GM12878 (cell line): Measurements from ENCODE around the gene ELOVL5. TPM values are rescaled to one million over a fixed set of nuclear protein-coding genes. Genes with fewer than 3 reads are reported as not detected.

Experiments used
- ATAC-seq: fragments of 200-7000 bp; cut with Tn5 transposase; 3 replicates; pipeline ENCODE4 v1.9.1; 2020; ENCODE audit warnings: mild to moderate bottlenecking, moderate library complexity
- BruUV-seq: library from RNA; stranded (reverse); fragments of 400-500 nt; replicated peaks from 2 replicates; lab custom pipeline; 2021; lab: Mats Ljungman, UMichigan
- CTCF ChIA-PET: fragments of 300-600 bp; sonication (Branson Sonifier 250); formaldehyde crosslinking; extraction: SDS; loops from one replicate; lab custom pipeline; 2021; ENCODE audit warnings: inconsistent platforms; lab: Yijun Ruan, JAX
- POLR2A ChIA-PET: fragments of 350-600 bp; formaldehyde crosslinking; extraction: SDS; loops from one replicate; lab custom pipeline; 2021; ENCODE audit warnings: inconsistent platforms; lab: Charles Lee
- RAD21 ChIA-PET: fragments of 300-600 bp; sonication (Branson Sonifier 250); formaldehyde crosslinking; loops from one replicate; lab custom pipeline; 2023; ENCODE audit warnings: antibody characterized with exemption; ENCODE audit not compliant: unreplicated experiment; lab: Charles Lee
- SMC1A ChIA-PET: fragments of 300-600 bp; sonication (Branson Sonifier 250); formaldehyde crosslinking; loops from one replicate; lab custom pipeline; 2023; ENCODE audit not compliant: unreplicated experiment, uncharacterized antibody; lab: Charles Lee
- DNase-seq: peaks from one replicate; pipeline ENCODE4 v3.0.0-alpha.2; 2011; ENCODE audit warnings: low read depth, low spot score
- FAIRE-seq: peaks from 3 replicates; lab custom pipeline; 2011; peaks lifted over from hg19 to GRCh38; lab: Jason Lieb, UNC
- H2AFZ ChIP-seq: 2 replicates; pipeline ENCODE4 v1.6.0; 2011; ENCODE audit warnings: low read depth, low read length, control low read depth; ENCODE audit not compliant: control insufficient read depth
- H3K27ac ChIP-seq: 2 replicates; pipeline ENCODE4 v1.5.1; 2011; ENCODE audit warnings: control low read depth; ENCODE audit not compliant: control insufficient read depth, insufficient read depth
- H3K27me3 ChIP-seq, 2 experiments: replicated peaks in 1 of 2; 2 replicates each; pipeline versions ENCODE4 v1.6.0 to v1.6.1; 2011; ENCODE audit warnings: low read length in 1 of 2; ENCODE audit not compliant: control insufficient read depth in 2 of 2, insufficient read depth in 2 of 2
- H3K36me3 ChIP-seq, 2 experiments: 2 replicates each; pipeline ENCODE4 v1.5.1; 2011; ENCODE audit warnings: low read length in 1 of 2; ENCODE audit not compliant: control insufficient read depth in 2 of 2, insufficient read depth in 2 of 2
- H3K4me1 ChIP-seq: 2 replicates; pipeline ENCODE4 v1.6.1; 2011; ENCODE audit warnings: mild to moderate bottlenecking, low read length, moderate library complexity, mixed read lengths; ENCODE audit not compliant: control insufficient read depth, insufficient read depth
- H3K4me2 ChIP-seq: 2 replicates; pipeline ENCODE4 v1.6.0; 2011; ENCODE audit warnings: control low read depth; ENCODE audit not compliant: control insufficient read depth, insufficient read depth
- H3K4me3 ChIP-seq: fragments of 200-600 bp; sonication (generic); 2 replicates; pipeline ENCODE4 v1.5.1; 2016
- H3K79me2 ChIP-seq: 2 replicates; pipeline ENCODE4 v1.6.0; 2011; ENCODE audit warnings: low read length; ENCODE audit not compliant: control insufficient read depth, insufficient read depth
- H3K9ac ChIP-seq: 2 replicates; pipeline ENCODE4 v1.8.0; 2011; ENCODE audit warnings: low read length, control low read depth, mixed read lengths; ENCODE audit not compliant: control insufficient read depth, insufficient read depth
- H3K9me3 ChIP-seq: replicated peaks from 3 replicates; pipeline ENCODE4 v1.5.1; 2011; ENCODE audit warnings: mild to moderate bottlenecking, low read length; ENCODE audit not compliant: control insufficient read depth, insufficient read depth
- H4K20me1 ChIP-seq: 2 replicates; pipeline ENCODE4 v1.6.0; 2011; ENCODE audit not compliant: control insufficient read depth, insufficient read depth
- BRCA1 ChIP-seq: IDR thresholded peaks from 2 replicates; pipeline ENCODE4 v1.6.1; 2011; ENCODE audit warnings: low read depth, low read length, improper control_type of control experiment
- CREM ChIP-seq: IDR thresholded peaks from 2 replicates; pipeline ENCODE4 v1.6.1; 2014; ENCODE audit warnings: antibody characterized with exemption, low read depth
- FOS ChIP-seq: IDR thresholded peaks from 3 replicates; pipeline ENCODE4 v1.6.1; 2011; ENCODE audit warnings: borderline replicate concordance; ENCODE audit not compliant: insufficient read length; ENCODE audit errors: extremely low read depth
- IKZF2 ChIP-seq, 2 experiments: fragments of 450-650 bp; IDR thresholded peaks; 2 replicates each; pipeline ENCODE4 v1.6.1; 2017; ENCODE audit warnings: mild to moderate bottlenecking in 2 of 2, moderate library complexity in 2 of 2
- IRF4 ChIP-seq: IDR thresholded peaks from 2 replicates; pipeline ENCODE4 v1.6.1; 2011; ENCODE audit warnings: low read depth, low read length
- MEF2B ChIP-seq: fragments of 450-650 bp; IDR thresholded peaks from 2 replicates; pipeline ENCODE4 v1.6.1; 2018; ENCODE audit warnings: mild to moderate bottlenecking, moderate library complexity; ENCODE audit not compliant: partially characterized antibody, poor library complexity, severe bottlenecking
- MYC ChIP-seq: IDR thresholded peaks from 2 replicates; pipeline ENCODE4 v1.6.1; 2011; ENCODE audit warnings: mild to moderate bottlenecking, low read length, moderate library complexity, inconsistent platforms; ENCODE audit not compliant: insufficient read depth, insufficient replicate concordance, insufficient read length, severe bottlenecking
- RB1 ChIP-seq: fragments of 450-650 bp; formaldehyde crosslinking; IDR thresholded peaks from 2 replicates; pipeline ENCODE4 v1.6.1; 2017; ENCODE audit warnings: mild to moderate bottlenecking, borderline replicate concordance
- RFX5 ChIP-seq: IDR thresholded peaks from 2 replicates; pipeline ENCODE4 v1.6.1; 2011; ENCODE audit warnings: low read depth, low read length, improper control_type of control experiment
- WGBS: methylation state at CpG from one replicate; pipeline ENCODE4 v1.1.6; 2016; ENCODE audit warnings: low lambda C conversion rate; ENCODE audit not compliant: insufficient replicate concordance, insufficient coverage; ENCODE audit errors: missing lambda C conversion rate; 5-methylcytosine and 5-hydroxymethylcytosine counted together
- in situ Hi-C: fragments of 300-500 bp; cut with MboI; formaldehyde crosslinking; loops from 9 replicates; pipeline ENCODE4 v1.14.3; 2018; ENCODE audit warnings: mixed read lengths
- intact Hi-C: fragments of 100-400 bp; cut with micrococcal nuclease; formaldehyde crosslinking; loops from one replicate; pipeline ENCODE4 v1.14.2; 2022; ENCODE audit not compliant: unreplicated experiment
- polyA plus RNA-seq, 11 experiments: library from polyadenylated mRNA; depleted of rRNA in 4 of 11; unstranded in 6 of 11; stranded (reverse) in 5 of 11; fragments of >200 nt; fragmentation: Nextera tagmentation in 4 of 11; fragmentation: Illumina TruSeq in 1 of 11; extraction: Ambion mirVana in 4 of 11; extraction: Trizol in 1 of 11; gene quantifications; 1 replicate in 1 of 11; 2 replicates in 10 of 11; pipeline versions ENCODE4 v1.2.1 to v1.2.3, GENCODE V29; 2011 to 2016; ENCODE audit warnings: inconsistent platforms in 2 of 11, missing spikeins in 2 of 11, low read depth in 1 of 11
- total RNA-seq, 4 experiments: library from RNA; depleted of rRNA in 3 of 4; stranded (reverse); fragments of >200 nt in 3 of 4; fragmentation: Illumina TruSeq in 1 of 4; extraction: Trizol in 1 of 4; gene quantifications; 2 replicates each; pipeline versions ENCODE4 v1.2.1 to v1.2.3, GENCODE V29; 2013 to 2021
- TF ChIP-seq, protein P1 (sequence below): fragments of 450-650 bp; IDR thresholded peaks from 2 replicates; pipeline ENCODE4 v1.6.1; 2016; ENCODE audit warnings: mild to moderate bottlenecking, moderate library complexity, borderline replicate concordance
- TF ChIP-seq, protein P2 (sequence below): IDR thresholded peaks from 2 replicates; pipeline ENCODE4 v1.6.1; 2011; ENCODE audit warnings: low read depth, low read length, improper control_type of control experiment, borderline replicate concordance

Gene ELOVL5
- total and polyA plus RNA-seq, 10 of the 15 experiments (the other 5 are each of a cell fraction or from before 2014, with no cell fraction given): 156 to 241 (median 196) TPM

- BruUV-seq: no TSS peak
- Histone ChIP-seq H3K4me3 (no peak overlapping the region), H3K79me2 (peaks cover 8% of the 10 kb centered on the region), H3K4me1 (peaks cover 5% of the 10 kb centered on the region), H2AFZ (no peak overlapping the region), H3K27ac (no peak overlapping the region), H3K9me3 (no peaks in the 10 kb centered on the region), H3K36me3 (no peaks in the 10 kb centered on the region), H3K9ac (no peak overlapping the region), H4K20me1 (no peaks in the 10 kb centered on the region), H3K4me2 (no peak overlapping the region), H3K27me3 (no peaks in the 10 kb centered on the region; a peak in 1 of 4 replicates)
- ChIA-PET POLR2A (no interaction called here), RAD21 (no interaction called here), CTCF (interaction anchor here (0.7 to 1.1 kb wide), 2 partner anchors 10 to 14 kb away, joined by 3 to 4 read pairs; no protein-coding TSS in a partner anchor), SMC1A (interaction anchor here (1.1 kb wide), 1 partner anchor 85 kb away, joined by 5 read pairs; no protein-coding TSS in a partner anchor)
- in situ Hi-C loops (no loop called here), intact Hi-C loops (no loop called here)
- DNase-seq (no peak), ATAC-seq (no peak), FAIRE-seq (no peak)
- TF ChIP-seq RB1: no peak
- TF ChIP-seq FOS: no peak
- no peak for TF ChIP-seq MEF2B
- no peak for TF ChIP-seq CREM
- no peak for TF ChIP-seq RFX5
- TF ChIP-seq IRF4: no peak
- no peak for TF ChIP-seq IKZF2 (IDR thresholded peaks at IDR 0.05)
- TF ChIP-seq, protein P1, sequence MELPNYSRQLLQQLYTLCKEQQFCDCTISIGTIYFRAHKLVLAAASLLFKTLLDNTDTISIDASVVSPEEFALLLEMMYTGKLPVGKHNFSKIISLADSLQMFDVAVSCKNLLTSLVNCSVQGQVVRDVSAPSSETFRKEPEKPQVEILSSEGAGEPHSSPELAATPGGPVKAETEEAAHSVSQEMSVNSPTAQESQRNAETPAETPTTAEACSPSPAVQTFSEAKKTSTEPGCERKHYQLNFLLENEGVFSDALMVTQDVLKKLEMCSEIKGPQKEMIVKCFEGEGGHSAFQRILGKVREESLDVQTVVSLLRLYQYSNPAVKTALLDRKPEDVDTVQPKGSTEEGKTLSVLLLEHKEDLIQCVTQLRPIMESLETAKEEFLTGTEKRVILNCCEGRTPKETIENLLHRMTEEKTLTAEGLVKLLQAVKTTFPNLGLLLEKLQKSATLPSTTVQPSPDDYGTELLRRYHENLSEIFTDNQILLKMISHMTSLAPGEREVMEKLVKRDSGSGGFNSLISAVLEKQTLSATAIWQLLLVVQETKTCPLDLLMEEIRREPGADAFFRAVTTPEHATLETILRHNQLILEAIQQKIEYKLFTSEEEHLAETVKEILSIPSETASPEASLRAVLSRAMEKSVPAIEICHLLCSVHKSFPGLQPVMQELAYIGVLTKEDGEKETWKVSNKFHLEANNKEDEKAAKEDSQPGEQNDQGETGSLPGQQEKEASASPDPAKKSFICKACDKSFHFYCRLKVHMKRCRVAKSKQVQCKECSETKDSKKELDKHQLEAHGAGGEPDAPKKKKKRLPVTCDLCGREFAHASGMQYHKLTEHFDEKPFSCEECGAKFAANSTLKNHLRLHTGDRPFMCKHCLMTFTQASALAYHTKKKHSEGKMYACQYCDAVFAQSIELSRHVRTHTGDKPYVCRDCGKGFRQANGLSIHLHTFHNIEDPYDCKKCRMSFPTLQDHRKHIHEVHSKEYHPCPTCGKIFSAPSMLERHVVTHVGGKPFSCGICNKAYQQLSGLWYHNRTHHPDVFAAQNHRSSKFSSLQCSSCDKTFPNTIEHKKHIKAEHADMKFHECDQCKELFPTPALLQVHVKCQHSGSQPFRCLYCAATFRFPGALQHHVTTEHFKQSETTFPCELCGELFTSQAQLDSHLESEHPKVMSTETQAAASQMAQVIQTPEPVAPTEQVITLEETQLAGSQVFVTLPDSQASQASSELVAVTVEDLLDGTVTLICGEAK: no peak
- no peak for TF ChIP-seq MYC
- TF ChIP-seq, protein P2, sequence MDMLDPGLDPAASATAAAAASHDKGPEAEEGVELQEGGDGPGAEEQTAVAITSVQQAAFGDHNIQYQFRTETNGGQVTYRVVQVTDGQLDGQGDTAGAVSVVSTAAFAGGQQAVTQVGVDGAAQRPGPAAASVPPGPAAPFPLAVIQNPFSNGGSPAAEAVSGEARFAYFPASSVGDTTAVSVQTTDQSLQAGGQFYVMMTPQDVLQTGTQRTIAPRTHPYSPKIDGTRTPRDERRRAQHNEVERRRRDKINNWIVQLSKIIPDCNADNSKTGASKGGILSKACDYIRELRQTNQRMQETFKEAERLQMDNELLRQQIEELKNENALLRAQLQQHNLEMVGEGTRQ: no peak
- TF ChIP-seq BRCA1: no peak
- 79% methylated on average over 1 of the region's 1 CpG for WGBS
Observed at GRCh38 chr6:53353624-53354023, 4.9 kb upstream of the ELOVL5 start.
